ENCODE measurements around the gene DRGX.

The DRGX gene

DNA sequence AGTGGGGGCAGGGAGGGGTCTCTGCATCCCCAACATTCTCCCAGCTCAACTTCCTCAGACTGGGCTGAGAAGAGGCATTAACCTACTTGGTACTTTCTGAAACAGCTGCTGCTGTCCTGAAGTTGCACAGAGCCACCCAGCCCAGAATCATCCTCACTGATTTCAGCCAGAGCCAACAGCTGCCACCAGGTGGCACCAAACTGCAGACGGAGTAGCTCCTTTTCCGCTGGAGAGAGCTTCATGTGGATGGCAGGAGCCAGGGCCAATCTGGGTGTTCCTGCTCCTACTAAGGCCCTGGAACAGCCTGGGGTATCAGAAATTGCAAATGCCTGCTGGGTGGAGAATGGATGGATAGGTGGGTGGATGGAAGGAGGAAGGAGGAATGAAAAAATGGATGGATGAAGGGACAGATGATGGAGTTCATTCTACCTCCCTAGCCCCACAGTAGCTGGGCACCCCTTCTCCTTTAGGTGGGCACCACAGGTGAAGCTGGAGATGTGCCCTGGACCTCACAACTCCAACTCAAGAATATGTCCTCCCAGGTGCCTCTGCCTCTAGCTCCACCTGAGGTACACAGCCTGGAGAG is 11.8 kb upstream of the DRGX start:
- DNase-seq (ENCODE audit: low spot score) = peak; percentile 79

DNA sequence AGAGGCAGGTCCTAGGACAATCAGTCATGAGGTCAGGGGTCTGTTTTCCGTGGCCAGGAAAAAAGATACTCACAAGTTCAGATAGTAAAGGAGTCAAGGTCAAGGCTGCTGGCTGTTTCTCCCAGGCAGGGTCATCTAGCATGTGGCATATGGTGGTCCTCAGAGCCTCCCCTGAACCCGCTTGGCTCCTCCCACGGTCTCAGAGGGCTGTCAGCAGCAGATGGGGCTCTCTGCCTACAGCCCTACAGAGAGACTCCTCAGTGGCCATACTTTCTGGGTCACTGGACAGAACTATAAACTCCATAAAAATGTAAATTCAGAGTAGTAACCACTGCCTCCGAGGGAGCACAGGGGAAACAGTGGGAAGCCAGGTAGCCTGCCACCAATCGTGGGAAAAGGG is 11.3 kb upstream of the DRGX start:
- no peak for DNase-seq (ENCODE audit: low spot score)

DNA sequence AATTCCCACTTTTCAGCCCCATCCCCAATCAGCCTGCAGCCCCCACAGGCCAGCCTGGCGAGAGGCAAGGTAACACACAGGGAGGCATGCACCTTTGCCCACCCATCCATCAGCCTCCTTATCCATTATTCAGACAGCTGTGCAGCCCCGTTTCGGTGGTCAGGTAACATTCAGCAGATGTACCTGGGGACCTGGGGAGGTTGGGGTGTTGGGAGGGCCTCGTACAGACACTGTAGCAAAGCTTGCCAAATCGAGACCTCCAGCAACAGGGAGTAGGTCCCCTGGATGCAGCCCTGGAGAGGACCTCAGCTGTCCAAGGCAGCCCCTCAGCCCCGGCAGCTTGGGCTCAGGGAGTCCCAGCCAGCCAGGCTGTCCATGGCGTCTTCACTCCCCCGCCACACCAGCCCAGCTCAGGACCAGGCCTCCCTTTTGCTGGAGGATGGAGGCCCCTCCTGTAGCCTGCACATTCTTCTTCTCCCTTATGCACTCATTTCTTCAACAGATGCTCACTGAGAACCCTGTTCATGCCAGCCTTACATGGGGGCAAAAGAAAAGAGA is 8.5 kb upstream of the DRGX start:
- DNase-seq (ENCODE audit: low spot score) = no peak

DNA sequence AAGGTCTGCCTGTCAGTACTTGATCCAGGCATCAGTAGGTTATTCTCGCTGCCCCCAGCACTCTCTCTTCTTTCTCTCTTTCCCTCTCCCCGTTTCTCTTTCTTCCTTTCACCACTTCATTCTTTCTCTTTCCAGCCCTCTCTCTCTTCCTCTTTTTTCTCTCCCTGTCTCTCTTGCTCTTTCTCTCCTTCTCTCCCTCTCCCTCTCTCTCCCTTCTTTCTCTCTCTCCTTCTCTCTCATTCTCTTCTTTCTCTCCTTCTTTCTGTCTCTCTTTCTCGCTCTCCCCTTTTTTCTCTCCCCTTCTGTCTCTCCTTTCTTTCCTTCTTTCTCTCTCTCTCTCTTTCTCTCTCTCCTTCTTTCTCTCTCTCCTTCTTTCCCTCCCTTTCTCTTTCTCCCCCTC is 7.5 kb upstream of the DRGX start:
- DNase-seq (ENCODE audit: low spot score) = no peak

DNA sequence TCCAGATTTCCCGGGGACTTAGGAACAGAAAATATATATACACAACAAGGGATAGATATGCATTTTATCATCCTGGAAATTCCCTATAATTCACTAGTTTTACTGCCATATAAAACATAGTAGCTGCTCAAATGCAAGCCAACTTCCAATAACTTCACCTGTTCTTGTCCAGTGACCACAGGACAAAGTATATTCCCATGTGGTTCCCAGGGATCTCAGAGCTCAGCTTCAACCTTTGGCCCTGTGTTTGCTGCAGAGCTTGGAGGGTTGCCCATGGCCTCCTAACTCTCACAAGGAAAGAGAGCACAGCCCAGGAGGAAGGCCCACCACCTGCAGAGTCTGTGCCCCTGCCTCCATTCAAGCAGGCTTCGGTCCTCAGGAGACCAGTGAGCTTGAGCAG is 4.5 kb upstream of the DRGX start:
- DNase-seq (ENCODE audit: low spot score) = no peak

DNA sequence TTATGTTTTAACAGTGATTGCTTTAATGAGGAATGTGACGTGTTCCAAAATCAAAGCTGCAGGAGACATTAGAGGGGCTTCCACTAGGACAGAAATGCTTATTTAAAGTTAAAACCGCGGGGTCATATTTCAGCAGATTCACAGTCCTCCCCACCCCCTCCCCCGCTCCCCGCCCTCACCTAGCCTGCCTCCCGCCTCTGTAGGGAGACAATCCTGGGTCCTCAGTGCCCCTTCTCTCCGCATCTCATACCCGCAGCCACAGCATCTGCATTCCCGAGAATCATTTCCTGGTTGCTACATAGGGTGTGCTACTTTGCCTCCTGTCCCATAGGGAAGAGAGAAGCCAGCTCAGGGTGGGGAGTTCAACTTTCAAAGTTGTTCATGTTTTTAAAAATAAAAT is 3.1 kb upstream of the DRGX start:
- no peak for DNase-seq (ENCODE audit: low spot score)

DNA sequence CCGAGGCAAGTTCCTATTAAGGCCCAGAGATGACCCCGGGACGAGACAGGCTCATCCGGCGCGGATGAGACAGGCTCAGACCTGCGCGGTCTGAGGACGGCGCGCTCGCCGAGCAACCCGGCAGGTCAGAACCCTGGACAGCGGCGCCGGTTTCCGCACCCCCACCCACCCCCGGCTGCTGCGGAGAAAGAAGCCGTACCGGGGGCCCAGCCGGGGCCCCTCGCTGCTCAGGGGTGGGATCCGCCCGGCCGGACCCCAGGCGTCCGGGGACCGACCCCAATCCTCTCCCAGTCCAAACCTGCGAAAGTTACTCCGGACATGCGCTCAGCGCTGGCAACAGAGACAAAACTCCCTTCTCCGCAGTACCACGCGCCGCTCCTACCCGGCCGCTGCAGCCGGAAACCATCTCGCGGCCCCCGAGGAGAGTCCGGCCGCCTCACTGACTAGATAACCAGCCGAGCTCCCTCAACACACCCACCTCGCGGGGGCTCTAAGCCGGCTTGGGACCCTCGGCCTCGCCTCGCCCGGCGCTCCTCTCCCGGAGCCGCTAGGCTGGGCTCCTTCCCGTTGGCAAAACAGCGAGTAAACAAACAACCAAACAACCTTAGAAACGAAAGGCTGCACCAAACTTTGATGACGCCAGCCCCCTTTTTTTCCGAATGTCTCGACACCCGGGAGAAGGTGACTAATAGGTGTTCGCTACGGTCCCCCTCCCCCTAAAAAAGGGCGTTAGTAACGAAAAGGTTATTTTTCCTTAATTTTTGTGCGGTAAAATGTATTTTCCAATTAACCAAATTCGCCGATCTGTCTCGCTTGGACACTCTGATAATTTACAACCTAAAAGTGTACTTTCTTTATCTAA is 2.3 kb upstream of the DRGX start:
- DNase-seq (ENCODE audit: low spot score) = peak; percentile 50

DNA sequence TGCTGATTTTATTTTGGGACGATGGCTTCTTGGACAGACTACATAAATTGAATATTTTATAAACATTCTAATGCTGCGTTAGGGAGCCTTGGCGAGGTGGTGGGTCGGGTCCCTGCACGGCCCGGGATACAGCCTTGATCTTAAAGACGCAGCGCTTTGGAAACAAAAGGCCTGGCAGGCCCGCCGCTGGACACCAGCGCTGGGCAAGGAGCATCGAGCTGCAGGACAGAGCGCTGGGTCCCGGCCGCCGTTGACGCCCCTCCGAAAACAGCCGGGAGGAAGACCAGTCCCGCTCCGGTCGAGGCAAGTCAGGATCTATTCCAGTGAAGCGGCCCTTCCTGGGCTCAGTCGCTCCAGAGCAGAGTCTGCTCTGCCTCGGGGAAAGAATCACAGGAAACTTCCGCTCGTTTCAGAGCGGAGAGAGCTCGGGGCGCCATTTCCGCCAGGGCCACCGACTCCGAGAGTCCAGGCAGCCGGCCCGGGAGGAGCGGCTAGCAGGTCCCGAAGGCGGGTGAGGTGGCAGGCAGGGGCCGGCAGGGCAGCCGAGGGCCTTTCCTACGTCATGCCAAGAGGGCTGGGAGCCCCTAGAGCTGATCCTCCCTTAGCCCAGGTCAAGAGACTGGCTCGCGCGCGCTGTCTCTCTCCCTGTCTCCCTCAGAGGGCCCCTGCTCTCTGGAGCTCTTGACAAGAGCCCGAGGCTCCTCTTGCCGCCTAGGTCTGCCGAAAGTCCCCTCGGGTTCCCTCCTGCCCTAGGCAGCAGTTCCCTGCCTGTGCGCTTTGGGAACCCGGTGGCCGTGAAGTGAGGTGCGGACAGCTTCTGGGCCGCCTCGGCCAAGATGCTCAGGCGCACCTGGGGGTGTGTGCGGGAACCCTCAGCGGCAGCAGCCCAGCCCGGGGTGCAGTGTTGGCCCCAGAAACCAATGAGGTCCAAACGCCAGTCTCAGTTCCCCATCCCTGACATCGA is 1.4 kb upstream of the DRGX start:
- no peak for DNase-seq (ENCODE audit: low spot score)

DNA sequence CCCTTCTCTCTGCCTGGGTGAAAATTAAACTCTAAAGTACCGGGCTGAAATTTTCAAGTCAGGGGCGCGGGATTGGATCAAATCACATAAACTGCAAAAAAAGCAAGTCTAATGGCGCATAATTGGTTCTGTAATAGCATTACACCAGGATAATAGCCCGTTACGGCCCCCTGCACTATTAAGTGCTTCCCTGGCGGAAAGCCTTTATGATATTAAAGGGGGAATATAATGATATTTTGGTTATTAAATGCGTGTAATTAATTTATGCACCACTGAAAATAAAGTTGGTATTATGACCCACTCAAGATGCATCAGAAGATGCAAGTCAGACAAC is 744 bp upstream of the DRGX start:
- DNase-seq (ENCODE audit: low spot score) = no peak

DNA sequence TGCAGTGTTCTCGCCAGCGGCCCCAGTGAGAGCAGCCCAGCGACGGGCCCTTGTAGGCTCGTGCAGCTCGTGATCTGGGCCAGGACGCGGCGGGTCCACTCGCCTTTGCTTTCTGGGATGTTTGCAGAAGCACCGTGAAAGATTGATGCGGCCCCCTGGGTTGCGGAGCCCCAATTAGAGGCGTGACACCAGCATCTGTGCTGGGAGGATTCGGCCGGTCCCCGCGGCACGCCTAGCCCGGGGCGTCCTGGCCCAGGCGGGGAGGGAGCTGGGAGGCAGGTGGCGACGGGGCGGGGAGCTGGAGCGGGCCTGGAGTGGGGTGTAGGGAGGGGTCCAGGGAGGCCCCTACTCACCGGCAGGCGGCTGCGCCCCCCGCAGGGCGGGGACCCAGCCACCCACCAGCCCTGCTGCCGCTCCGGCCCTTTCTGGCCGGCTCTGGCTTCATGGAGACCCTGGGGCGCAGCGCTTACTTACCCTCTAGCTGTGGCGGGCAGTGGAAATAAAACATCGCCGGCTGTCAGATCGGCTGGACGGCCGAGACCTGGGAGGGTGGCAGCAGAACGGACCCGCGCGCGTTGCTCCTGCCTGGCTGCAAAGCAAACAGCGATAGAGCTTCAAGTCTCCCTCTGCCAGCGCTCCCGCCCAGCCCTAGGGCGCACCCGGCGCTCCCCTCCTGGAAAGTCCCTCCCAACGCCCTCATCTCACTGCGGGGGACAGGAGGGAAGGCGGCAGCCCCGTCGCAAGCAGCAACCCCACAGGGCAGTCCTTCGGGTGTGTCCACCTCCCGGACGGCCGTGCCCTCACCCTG is 752 bp downstream of the DRGX start:
- no peak for DNase-seq (ENCODE audit: low spot score)

DNA sequence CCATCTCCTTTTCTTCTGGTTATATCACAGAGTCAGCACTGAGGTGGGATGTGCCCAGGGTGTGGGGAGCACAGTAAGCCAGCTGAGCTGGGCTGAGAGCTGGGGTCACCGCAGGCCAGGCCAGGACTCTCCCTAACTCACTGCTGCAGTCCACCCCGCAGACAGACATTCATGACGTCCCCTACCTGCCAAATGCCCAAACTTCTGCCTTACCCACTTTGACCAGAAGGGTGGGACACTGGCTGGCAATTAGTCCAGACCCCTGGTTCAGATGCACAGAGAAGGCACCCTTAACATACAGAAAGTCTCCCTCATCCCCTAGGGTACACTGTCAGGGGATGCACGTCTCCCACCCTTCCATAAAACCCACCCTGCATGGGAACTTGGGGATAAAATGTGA is 2.1 kb downstream of the DRGX start:
- DNase-seq (ENCODE audit: low spot score) = no peak

DNA sequence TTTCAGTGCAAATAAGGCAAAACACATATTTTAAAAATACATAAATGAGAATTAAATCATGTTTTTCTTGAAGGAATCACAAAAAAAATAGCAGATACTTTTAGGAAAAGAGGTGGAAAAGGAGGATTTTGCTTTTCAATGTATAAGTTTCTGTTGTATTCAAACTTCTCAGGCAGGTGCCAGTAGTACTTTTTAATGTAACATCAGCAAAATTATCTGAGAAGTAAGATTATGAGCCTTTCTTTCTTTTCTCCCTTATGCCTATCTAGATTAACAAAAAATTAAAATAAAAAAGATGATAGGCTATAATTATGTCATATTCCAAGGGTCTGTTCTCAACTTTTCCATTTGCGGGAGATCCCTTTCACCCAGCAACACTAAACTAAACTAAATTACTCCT is 2.6 kb downstream of the DRGX start:
- DNase-seq (ENCODE audit: low spot score) = no peak

DNA sequence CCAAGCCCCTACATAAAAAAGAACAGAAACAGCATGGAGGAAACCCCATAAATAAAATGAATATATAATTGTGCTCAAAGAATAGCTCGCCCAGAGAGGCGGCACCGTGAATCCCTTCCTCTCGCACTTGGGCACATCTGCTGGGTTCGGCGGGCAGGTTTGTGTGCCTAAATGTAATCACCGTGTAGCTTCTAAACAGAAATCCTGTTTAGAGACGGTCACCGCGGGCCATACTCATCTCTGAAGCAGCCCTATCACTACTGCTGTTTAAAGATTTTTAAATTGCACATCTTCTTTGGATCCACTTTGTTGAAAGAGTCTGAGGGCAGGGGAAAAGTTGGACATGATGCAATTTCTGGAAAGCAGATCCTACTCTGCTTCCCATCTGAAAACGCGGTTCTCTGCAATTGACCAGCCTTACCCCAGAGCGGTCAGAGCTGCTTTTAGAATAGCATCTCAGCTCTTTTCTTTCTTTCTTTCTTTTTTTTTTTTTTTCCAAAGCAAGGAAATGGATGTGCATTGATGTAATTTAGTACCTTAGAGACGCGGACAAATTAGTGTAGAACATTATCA is 6.4 kb downstream of the DRGX start:
- no peak for DNase-seq (ENCODE audit: low spot score)

DNA sequence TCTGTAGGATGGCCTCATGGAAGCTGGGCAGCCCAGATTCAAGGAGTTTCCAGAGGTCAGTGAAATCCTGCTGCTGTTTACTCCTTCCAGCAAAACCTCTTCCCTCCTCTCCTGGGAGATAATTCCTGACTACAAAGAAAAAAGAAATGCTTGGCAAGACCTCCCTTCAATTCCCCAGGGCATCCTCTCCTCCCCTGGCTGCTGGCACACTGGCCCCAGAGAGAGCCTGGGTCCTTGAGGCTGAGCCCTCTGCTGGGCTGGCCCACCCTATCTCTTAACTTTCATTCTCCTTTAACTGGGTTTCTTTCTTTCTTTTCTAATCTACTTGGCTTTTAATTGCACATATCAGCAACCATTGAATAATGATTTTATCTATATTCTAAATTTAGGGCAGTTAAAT is 7.7 kb downstream of the DRGX start:
- DNase-seq (ENCODE audit: low spot score) = no peak

DNA sequence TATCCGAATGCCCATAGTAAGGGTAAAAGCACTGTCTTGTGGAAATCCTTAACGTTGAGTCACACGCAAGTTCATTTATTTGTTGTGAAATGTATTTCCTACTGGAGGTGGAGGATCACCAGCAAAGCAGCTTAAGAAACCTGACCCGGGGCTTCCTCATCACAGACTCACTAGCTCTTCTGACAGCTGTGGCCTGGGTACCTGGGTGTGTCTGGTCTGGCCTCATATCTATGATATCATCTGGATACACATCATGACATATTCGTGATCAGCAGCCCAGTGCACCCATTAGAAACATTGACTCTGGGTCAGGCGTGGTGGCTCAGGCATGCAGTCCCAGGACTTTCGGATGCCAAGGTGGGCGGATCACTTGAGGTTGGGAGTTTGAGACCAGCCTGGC is 8.8 kb downstream of the DRGX start:
- no peak for DNase-seq (ENCODE audit: low spot score)

DNA sequence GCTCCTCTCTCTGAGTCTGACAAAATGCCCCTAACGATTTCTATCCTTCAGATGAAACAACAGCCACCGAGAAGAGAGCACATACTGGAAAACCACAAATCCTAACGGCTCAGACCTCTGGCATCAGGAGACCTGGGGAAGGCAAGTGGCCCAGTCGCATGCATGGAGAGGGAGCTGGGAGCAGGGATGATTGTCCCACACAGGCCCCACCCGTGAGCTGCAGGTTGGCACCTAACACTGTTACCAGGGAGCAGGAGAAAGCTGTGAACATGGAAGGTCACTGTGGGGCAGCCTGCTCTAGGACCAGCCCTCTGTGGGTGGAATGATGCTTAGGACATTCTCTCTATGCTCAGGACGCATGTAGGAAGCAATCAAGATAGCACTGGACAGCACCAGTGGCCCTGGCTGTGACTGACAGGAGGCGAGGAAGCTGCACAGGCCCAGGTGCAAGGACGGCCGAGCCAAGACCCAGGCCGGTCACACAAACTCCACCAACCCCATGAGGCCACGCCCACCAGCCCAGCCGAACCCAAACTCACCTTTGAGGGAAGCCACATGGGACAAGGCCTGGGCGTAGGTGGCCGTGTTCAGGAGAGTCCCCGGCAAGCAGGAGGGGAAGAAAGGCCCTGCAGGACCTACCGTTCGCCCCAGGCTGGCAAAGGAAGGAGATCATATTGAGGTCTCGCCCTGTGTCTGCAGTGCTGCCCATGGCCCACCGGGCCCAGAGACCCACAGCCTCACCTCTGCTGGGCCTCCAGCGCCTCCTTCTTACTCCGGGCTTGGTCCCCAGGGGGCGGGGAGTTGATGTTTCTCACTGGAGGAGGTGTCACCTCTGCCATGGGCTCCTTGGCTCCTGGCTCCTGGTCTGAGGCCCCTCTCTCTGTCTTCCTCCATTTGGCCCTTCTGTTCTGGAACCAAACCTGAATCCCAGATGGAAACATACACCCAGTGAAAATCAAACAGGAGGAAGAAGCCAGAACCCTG is 9.7 kb downstream of the DRGX start:
- no peak for DNase-seq (ENCODE audit: low spot score)

DNA sequence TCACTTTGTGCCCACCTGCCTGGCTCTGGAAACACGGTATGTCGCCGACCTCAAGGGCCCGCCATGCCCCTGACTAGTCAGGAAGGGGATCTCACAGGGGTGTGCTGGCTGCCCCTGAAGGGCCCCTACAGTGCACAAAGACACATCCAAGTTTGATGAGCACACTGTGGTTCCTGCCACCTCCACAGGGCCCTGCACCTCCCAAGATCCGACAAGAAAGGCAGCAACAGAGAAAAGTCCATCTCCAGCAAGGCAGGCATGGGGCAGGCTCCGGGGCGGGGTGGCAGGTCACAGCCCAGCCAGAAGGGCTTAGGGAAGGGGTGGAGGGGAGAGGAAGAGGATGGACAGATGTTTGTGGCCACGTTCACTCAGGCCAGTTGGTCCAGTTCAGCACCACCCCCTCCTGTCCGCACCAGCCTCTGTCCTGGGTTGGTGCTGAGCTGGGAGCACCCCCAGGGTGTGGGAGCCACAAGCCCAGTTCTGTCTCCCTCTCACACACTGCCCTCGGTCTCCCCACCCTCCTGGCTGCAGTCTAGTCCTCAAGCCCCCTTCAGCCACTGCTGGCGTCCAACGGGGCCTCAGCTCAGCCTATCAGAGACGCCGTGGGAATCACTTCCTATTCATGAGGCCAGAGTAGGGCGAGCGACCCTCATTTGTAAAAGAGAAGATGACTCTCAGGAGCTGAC is 11.5 kb downstream of the DRGX start:
- DNase-seq (ENCODE audit: low spot score) = no peak

DNA sequence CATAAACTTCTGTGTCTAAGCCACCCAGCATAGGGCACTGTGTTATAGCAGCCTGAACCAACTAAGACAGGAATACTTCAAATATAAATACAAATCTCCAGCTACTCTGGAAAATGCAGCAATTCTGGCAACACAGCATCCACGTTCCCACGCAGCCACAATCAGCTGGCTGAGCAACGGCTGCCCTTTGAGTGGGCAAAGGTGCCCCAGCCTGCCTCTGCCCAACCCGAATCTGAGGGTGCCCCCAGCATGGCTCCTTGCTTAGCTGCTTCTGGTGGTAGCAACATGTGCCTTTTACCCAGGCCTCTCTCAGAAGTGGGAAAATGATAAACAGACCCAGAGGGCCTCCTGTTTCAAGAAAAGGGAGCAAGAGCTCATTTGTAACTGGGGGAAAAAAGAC is 12.0 kb downstream of the DRGX start:
- DNase-seq (ENCODE audit: low spot score) = no peak

DNA sequence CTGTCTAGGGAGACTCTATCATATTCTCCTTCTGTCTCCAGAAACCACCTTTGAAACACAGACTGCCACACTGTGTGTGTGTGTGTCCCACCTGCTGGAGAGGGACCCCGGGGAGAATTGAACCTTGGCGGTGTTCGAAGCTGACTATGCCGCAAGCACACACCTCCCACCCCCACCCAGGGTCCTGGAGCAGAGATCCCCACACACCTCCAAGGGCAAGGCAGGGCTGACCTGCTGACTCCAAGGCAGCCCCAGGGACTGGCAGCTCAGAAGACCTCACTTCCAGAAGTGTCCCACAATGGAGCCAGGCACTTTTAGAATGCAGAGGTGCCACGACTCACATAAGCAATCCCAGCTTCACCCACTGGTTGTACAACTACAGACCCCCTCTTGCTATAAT is 13.1 kb downstream of the DRGX start:
- no peak for DNase-seq (ENCODE audit: low spot score)

DNA sequence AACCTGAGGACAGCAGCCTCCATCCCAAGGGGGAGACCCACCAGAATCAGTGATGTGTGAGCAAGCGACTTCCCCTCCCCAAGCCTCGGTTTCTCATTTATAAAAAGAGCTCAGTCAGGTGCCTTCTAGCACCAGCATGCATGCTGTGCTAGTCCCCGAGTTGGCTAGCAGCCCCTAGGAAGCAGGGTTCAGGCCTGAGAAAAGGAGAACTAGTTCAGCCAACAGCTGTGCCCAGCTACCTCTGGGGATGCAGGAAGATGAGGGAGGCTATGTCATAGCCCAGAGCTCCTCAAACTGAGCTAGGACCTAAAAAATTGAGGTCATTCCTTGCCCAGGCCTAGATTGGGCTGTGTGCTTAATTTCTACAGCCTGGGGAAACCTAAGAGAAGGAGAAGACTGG is 13.7 kb downstream of the DRGX start:
- DNase-seq (ENCODE audit: low spot score) = no peak

Data from activated CD4-positive, alpha-beta T cell treated with anti-CD3 and anti-CD28 coated beads, Interleukin-2, Interleukin-4, amounts not matched to agents 100 ng/mL and 50 ng/mL, durations not matched to agents 16 hours and 8 hours (primary cell).